Measurements from ENCODE around the gene THSD4.

THSD4 gene

GRCh38 chr15:71800190-71800589 lies 684.9 kb downstream of the THSD4 start:
- Histone ChIP-seq H3K27me3 (no peaks in the 10 kb centered on the region), H3K4me1 (peaks cover 14% of the 10 kb centered on the region), H3K9ac (no peak overlapping the region), H3K4me3 (no peak overlapping the region), H3K9me3 (no peaks in the 10 kb centered on the region), H3K27ac (no peak overlapping the region), H3K36me3 (no peaks in the 10 kb centered on the region), H4K20me1 (no peaks in the 10 kb centered on the region), H3K4me2 (no peak overlapping the region)
- no peak for TF ChIP-seq Cebpa-rat (IDR thresholded peaks at IDR 0.05)

GRCh38 chr15:71800835-71801745 lies 685.8 kb downstream of the THSD4 start:
- no peaks in the 10 kb centered on the region for H3K36me3 ChIP-seq
- no peaks in the 10 kb centered on the region for H3K27me3 ChIP-seq
- no peaks in the 10 kb centered on the region for H3K9me3 ChIP-seq
- no peak for TF ChIP-seq Cebpa-rat (IDR thresholded peaks at IDR 0.05)
- no peak overlapping the region for H3K27ac ChIP-seq
- H4K20me1 ChIP-seq = no peaks in the 10 kb centered on the region
- no peak overlapping the region for H3K4me2 ChIP-seq
- H3K4me1 ChIP-seq = peaks cover 17% of the 10 kb centered on the region
- H3K9ac ChIP-seq = no peak overlapping the region
- H3K4me3 ChIP-seq = no peak overlapping the region

GRCh38 chr15:71801935-71802655 lies 686.8 kb downstream of the THSD4 start:
- Histone ChIP-seq H3K9me3 (no peaks in the 10 kb centered on the region), H3K36me3 (no peaks in the 10 kb centered on the region), H3K27ac (no peak overlapping the region), H3K4me2 (no peak overlapping the region), H3K9ac (no peak overlapping the region), H3K4me1 (peaks cover 27% of the 10 kb centered on the region), H3K4me3 (no peak overlapping the region), H3K27me3 (no peaks in the 10 kb centered on the region), H4K20me1 (no peaks in the 10 kb centered on the region)
- no peak for TF ChIP-seq Cebpa-rat (IDR thresholded peaks at IDR 0.05)

- no peak for TF ChIP-seq Cebpa-rat (IDR thresholded peaks at IDR 0.05)
- no peak overlapping the region for H3K4me2 ChIP-seq
- H3K27ac ChIP-seq = no peak overlapping the region
- no peaks in the 10 kb centered on the region for H3K9me3 ChIP-seq
- H3K4me3 ChIP-seq = no peak overlapping the region
- H3K27me3 ChIP-seq = no peaks in the 10 kb centered on the region
- no peaks in the 10 kb centered on the region for H3K36me3 ChIP-seq
- H3K9ac ChIP-seq = no peak overlapping the region
- H3K4me1 ChIP-seq = peaks cover 34% of the 10 kb centered on the region
- no peaks in the 10 kb centered on the region for H4K20me1 ChIP-seq
Observed at GRCh38 chr15:71802770-71803169, 687.5 kb downstream of the THSD4 start.

GRCh38 chr15:71804226-71804625 lies 689.0 kb downstream of the THSD4 start:
- Histone ChIP-seq H3K4me3 (no peak overlapping the region), H3K9ac (no peak overlapping the region), H3K27me3 (no peaks in the 10 kb centered on the region), H3K9me3 (no peaks in the 10 kb centered on the region), H3K4me1 (peaks cover 41% of the 10 kb centered on the region), H4K20me1 (no peaks in the 10 kb centered on the region), H3K27ac (no peak overlapping the region), H3K36me3 (no peaks in the 10 kb centered on the region), H3K4me2 (peak overlapping the region; percentile 9; the same call in 1 of the 2 replicates)
- TF ChIP-seq Cebpa-rat (IDR thresholded peaks at IDR 0.05) = no peak

GRCh38 chr15:71804695-71805470 lies 689.6 kb downstream of the THSD4 start:
- Histone ChIP-seq H3K36me3 (no peaks in the 10 kb centered on the region), H3K4me3 (no peak overlapping the region), H3K27ac (no peak overlapping the region), H3K27me3 (no peaks in the 10 kb centered on the region), H3K9me3 (no peaks in the 10 kb centered on the region), H3K4me2 (no peak overlapping the region), H3K4me1 (peaks cover 41% of the 10 kb centered on the region), H4K20me1 (no peaks in the 10 kb centered on the region), H3K9ac (no peak overlapping the region)
- no peak for TF ChIP-seq Cebpa-rat (IDR thresholded peaks at IDR 0.05)

- Histone ChIP-seq H3K4me2 (peak overlapping the region; percentile 90), H3K4me3 (no peak overlapping the region), H3K9me3 (no peaks in the 10 kb centered on the region), H3K36me3 (no peaks in the 10 kb centered on the region), H3K27me3 (no peaks in the 10 kb centered on the region), H3K4me1 (peaks cover 41% of the 10 kb centered on the region), H3K9ac (no peak overlapping the region; the same call in 1 of the 2 replicates), H3K27ac (peak overlapping the region; percentile 54), H4K20me1 (no peaks in the 10 kb centered on the region)
- TF ChIP-seq Cebpa-rat (IDR thresholded peaks at IDR 0.05) = no peak
Observed at GRCh38 chr15:71806452-71806931, 691.2 kb downstream of the THSD4 start.

- peak overlapping the region; percentile 90 for H3K4me2 ChIP-seq
- peak overlapping the region; percentile 54 for H3K27ac ChIP-seq
- H3K36me3 ChIP-seq = no peaks in the 10 kb centered on the region
- peaks cover 41% of the 10 kb centered on the region for H3K4me1 ChIP-seq
- H3K4me3 ChIP-seq = no peak overlapping the region
- H3K27me3 ChIP-seq = no peaks in the 10 kb centered on the region
- H4K20me1 ChIP-seq = no peaks in the 10 kb centered on the region
- peak overlapping the region; percentile 21; the same call in 1 of the 2 replicates for H3K9ac ChIP-seq
- TF ChIP-seq Cebpa-rat (IDR thresholded peaks at IDR 0.05) = no peak
- no peaks in the 10 kb centered on the region for H3K9me3 ChIP-seq
Observed at GRCh38 chr15:71807125-71807629, 691.9 kb downstream of the THSD4 start.

- TF ChIP-seq Cebpa-rat (IDR thresholded peaks at IDR 0.05) = no peak
- Histone ChIP-seq H3K27me3 (no peaks in the 10 kb centered on the region), H3K27ac (peak overlapping the region; percentile 54; the same call in 1 of the 2 replicates), H3K9ac (no peak overlapping the region), H3K4me3 (no peak overlapping the region), H3K4me1 (peaks cover 41% of the 10 kb centered on the region), H3K9me3 (no peaks in the 10 kb centered on the region), H4K20me1 (no peaks in the 10 kb centered on the region), H3K4me2 (peak overlapping the region; percentile 90), H3K36me3 (no peaks in the 10 kb centered on the region)
Observed at GRCh38 chr15:71807691-71808091, 692.4 kb downstream of the THSD4 start.

Measured in BLaER1 (cell line).